Measurements from ENCODE around the gene CDKN2B-AS1. TPM values are rescaled to one million over a fixed set of nuclear protein-coding genes. Genes with fewer than 3 reads are reported as not detected.

Gene CDKN2B-AS1
- total RNA-seq, 1 donor from 2014 or later: 0.52 TPM

GRCh38 chr9:22041775-22042174 is 47.2 kb downstream of the CDKN2B-AS1 start:
- no peaks in the 10 kb centered on the region for H3K27me3 ChIP-seq (ENCODE audit: control insufficient read depth in 3 of 3, insufficient read depth in 3 of 3, low read length in 3 of 3)
- H3K9me3 ChIP-seq (ENCODE audit: control insufficient read depth in 3 of 3, low read length in 3 of 3): no peaks in the 10 kb centered on the region
- H3K9ac ChIP-seq (ENCODE audit: low read depth in 1 of 3, low read length in 3 of 3): no peak overlapping the region
- H3K4me1 ChIP-seq (ENCODE audit: control insufficient read depth in 3 of 3, insufficient read depth in 3 of 3, low read length in 3 of 3): peaks cover 0 to 7% (median 3%) of the 10 kb centered on the region in 3 donors
- H3K27ac ChIP-seq (ENCODE audit: low read depth, low read length): no peak overlapping the region
- no peaks in the 10 kb centered on the region for H3K36me3 ChIP-seq (ENCODE audit: control insufficient read depth in 3 of 3, insufficient read depth in 3 of 3, low read length in 3 of 3)
- H3K4me3 ChIP-seq (ENCODE audit: low read length in 3 of 3): no peak overlapping the region

GRCh38 chr9:22043928-22044327 is 49.3 kb downstream of the CDKN2B-AS1 start:
- H3K9me3 ChIP-seq (ENCODE audit: control insufficient read depth in 3 of 3, low read length in 3 of 3): no peaks in the 10 kb centered on the region
- H3K9ac ChIP-seq (ENCODE audit: low read depth in 1 of 3, low read length in 3 of 3): no peak overlapping the region
- no peak overlapping the region for H3K27ac ChIP-seq (ENCODE audit: low read depth, low read length)
- no peaks in the 10 kb centered on the region for H3K36me3 ChIP-seq (ENCODE audit: control insufficient read depth in 3 of 3, insufficient read depth in 3 of 3, low read length in 3 of 3)
- no peak overlapping the region for H3K4me3 ChIP-seq (ENCODE audit: low read length in 3 of 3)
- no peaks in the 10 kb centered on the region for H3K27me3 ChIP-seq (ENCODE audit: control insufficient read depth in 3 of 3, insufficient read depth in 3 of 3, low read length in 3 of 3)
- peaks cover 0 to 4% (median 0%) of the 10 kb centered on the region in 3 donors for H3K4me1 ChIP-seq (ENCODE audit: control insufficient read depth in 3 of 3, insufficient read depth in 3 of 3, low read length in 3 of 3)

- no peaks in the 10 kb centered on the region for H3K36me3 ChIP-seq (ENCODE audit: control insufficient read depth in 3 of 3, insufficient read depth in 3 of 3, low read length in 3 of 3)
- H3K27me3 ChIP-seq (ENCODE audit: control insufficient read depth in 3 of 3, insufficient read depth in 3 of 3, low read length in 3 of 3): no peaks in the 10 kb centered on the region
- no peak overlapping the region for H3K27ac ChIP-seq (ENCODE audit: low read depth, low read length)
- no peaks in the 10 kb centered on the region for H3K9me3 ChIP-seq (ENCODE audit: control insufficient read depth in 3 of 3, low read length in 3 of 3)
- H3K9ac ChIP-seq (ENCODE audit: low read depth in 1 of 3, low read length in 3 of 3): no peak overlapping the region
- H3K4me1 ChIP-seq (ENCODE audit: control insufficient read depth in 3 of 3, insufficient read depth in 3 of 3, low read length in 3 of 3): peaks cover 0 to 4% (median 0%) of the 10 kb centered on the region in 3 donors
- no peak overlapping the region for H3K4me3 ChIP-seq (ENCODE audit: low read length in 3 of 3)
Measured at GRCh38 chr9:22044583-22044982, 50.0 kb downstream of the CDKN2B-AS1 start.

GRCh38 chr9:22045423-22045822 is 50.8 kb downstream of the CDKN2B-AS1 start:
- Histone ChIP-seq H3K27ac (ENCODE audit: low read depth, low read length) (no peak overlapping the region), H3K36me3 (ENCODE audit: control insufficient read depth in 3 of 3, insufficient read depth in 3 of 3, low read length in 3 of 3) (no peaks in the 10 kb centered on the region)

GRCh38 chr9:22046243-22046885 is 51.8 kb downstream of the CDKN2B-AS1 start:
- no peaks in the 10 kb centered on the region for H3K27me3 ChIP-seq (ENCODE audit: control insufficient read depth in 3 of 3, insufficient read depth in 3 of 3, low read length in 3 of 3)
- H3K4me3 ChIP-seq (ENCODE audit: low read length in 3 of 3): no peak overlapping the region
- peaks cover 0 to 8% (median 2%) of the 10 kb centered on the region in 3 donors for H3K4me1 ChIP-seq (ENCODE audit: control insufficient read depth in 3 of 3, insufficient read depth in 3 of 3, low read length in 3 of 3)
- no peak overlapping the region for H3K27ac ChIP-seq (ENCODE audit: low read depth, low read length)
- no peaks in the 10 kb centered on the region for H3K36me3 ChIP-seq (ENCODE audit: control insufficient read depth in 3 of 3, insufficient read depth in 3 of 3, low read length in 3 of 3)
- no peaks in the 10 kb centered on the region for H3K9me3 ChIP-seq (ENCODE audit: control insufficient read depth in 3 of 3, low read length in 3 of 3)
- H3K9ac ChIP-seq (ENCODE audit: low read depth in 1 of 3, low read length in 3 of 3): no peak overlapping the region

More at GRCh38 chr9:22045423-22045822, 50.8 kb downstream of the CDKN2B-AS1 start:
- Histone ChIP-seq H3K27me3 (ENCODE audit: control insufficient read depth in 3 of 3, insufficient read depth in 3 of 3, low read length in 3 of 3) (no peaks in the 10 kb centered on the region), H3K4me3 (ENCODE audit: low read length in 3 of 3) (no peak overlapping the region), H3K9ac (ENCODE audit: low read depth in 1 of 3, low read length in 3 of 3) (no peak overlapping the region), H3K4me1 (ENCODE audit: control insufficient read depth in 3 of 3, insufficient read depth in 3 of 3, low read length in 3 of 3) (peaks cover 0 to 4% (median 0%) of the 10 kb centered on the region in 3 donors), H3K9me3 (ENCODE audit: control insufficient read depth in 3 of 3, low read length in 3 of 3) (no peaks in the 10 kb centered on the region)

- H3K9me3 ChIP-seq (ENCODE audit: control insufficient read depth in 3 of 3, low read length in 3 of 3): no peaks in the 10 kb centered on the region
- no peak overlapping the region for H3K9ac ChIP-seq (ENCODE audit: low read depth in 1 of 3, low read length in 3 of 3)
- H3K27ac ChIP-seq (ENCODE audit: low read depth, low read length): no peak overlapping the region
- H3K36me3 ChIP-seq (ENCODE audit: control insufficient read depth in 3 of 3, insufficient read depth in 3 of 3, low read length in 3 of 3): no peaks in the 10 kb centered on the region
- peaks cover 0 to 12% (median 2%) of the 10 kb centered on the region in 3 donors for H3K4me1 ChIP-seq (ENCODE audit: control insufficient read depth in 3 of 3, insufficient read depth in 3 of 3, low read length in 3 of 3)
- H3K4me3 ChIP-seq (ENCODE audit: low read length in 3 of 3): no peak overlapping the region
- no peaks in the 10 kb centered on the region for H3K27me3 ChIP-seq (ENCODE audit: control insufficient read depth in 3 of 3, insufficient read depth in 3 of 3, low read length in 3 of 3)
Measured at GRCh38 chr9:22047596-22047995, 53.0 kb downstream of the CDKN2B-AS1 start.

GRCh38 chr9:22049411-22049810 is 54.8 kb downstream of the CDKN2B-AS1 start:
- no peak overlapping the region for H3K4me3 ChIP-seq (ENCODE audit: low read length in 3 of 3)
- peaks cover 0 to 12% (median 2%) of the 10 kb centered on the region in 3 donors for H3K4me1 ChIP-seq (ENCODE audit: control insufficient read depth in 3 of 3, insufficient read depth in 3 of 3, low read length in 3 of 3)
- no peaks in the 10 kb centered on the region for H3K9me3 ChIP-seq (ENCODE audit: control insufficient read depth in 3 of 3, low read length in 3 of 3)

GRCh38 chr9:22050924-22051323 is 56.3 kb downstream of the CDKN2B-AS1 start:
- H3K36me3 ChIP-seq (ENCODE audit: control insufficient read depth in 3 of 3, insufficient read depth in 3 of 3, low read length in 3 of 3): no peaks in the 10 kb centered on the region
- H3K27me3 ChIP-seq (ENCODE audit: control insufficient read depth in 3 of 3, insufficient read depth in 3 of 3, low read length in 3 of 3): no peaks in the 10 kb centered on the region
- no peak overlapping the region for H3K9ac ChIP-seq (ENCODE audit: low read depth in 1 of 3, low read length in 3 of 3)
- H3K4me1 ChIP-seq (ENCODE audit: control insufficient read depth in 3 of 3, insufficient read depth in 3 of 3, low read length in 3 of 3): peaks cover 0 to 12% (median 2%) of the 10 kb centered on the region in 3 donors
- no peak overlapping the region for H3K4me3 ChIP-seq (ENCODE audit: low read length in 3 of 3)
- no peak overlapping the region for H3K27ac ChIP-seq (ENCODE audit: low read depth, low read length)
- no peaks in the 10 kb centered on the region for H3K9me3 ChIP-seq (ENCODE audit: control insufficient read depth in 3 of 3, low read length in 3 of 3)

More at GRCh38 chr9:22049411-22049810, 54.8 kb downstream of the CDKN2B-AS1 start:
- Histone ChIP-seq H3K27me3 (ENCODE audit: control insufficient read depth in 3 of 3, insufficient read depth in 3 of 3, low read length in 3 of 3) (no peaks in the 10 kb centered on the region), H3K36me3 (ENCODE audit: control insufficient read depth in 3 of 3, insufficient read depth in 3 of 3, low read length in 3 of 3) (no peaks in the 10 kb centered on the region), H3K9ac (ENCODE audit: low read depth in 1 of 3, low read length in 3 of 3) (no peak overlapping the region), H3K27ac (ENCODE audit: low read depth, low read length) (no peak overlapping the region)

- Histone ChIP-seq H3K4me1 (ENCODE audit: control insufficient read depth in 3 of 3, insufficient read depth in 3 of 3, low read length in 3 of 3) (peaks cover 0 to 12% (median 2%) of the 10 kb centered on the region in 3 donors), H3K9me3 (ENCODE audit: control insufficient read depth in 3 of 3, low read length in 3 of 3) (no peaks in the 10 kb centered on the region), H3K36me3 (ENCODE audit: control insufficient read depth in 3 of 3, insufficient read depth in 3 of 3, low read length in 3 of 3) (no peaks in the 10 kb centered on the region), H3K27ac (ENCODE audit: low read depth, low read length) (no peak overlapping the region), H3K27me3 (ENCODE audit: control insufficient read depth in 3 of 3, insufficient read depth in 3 of 3, low read length in 3 of 3) (no peaks in the 10 kb centered on the region), H3K9ac (ENCODE audit: low read depth in 1 of 3, low read length in 3 of 3) (no peak overlapping the region), H3K4me3 (ENCODE audit: low read length in 3 of 3) (no peak overlapping the region)
Measured at GRCh38 chr9:22052376-22052945, 57.9 kb downstream of the CDKN2B-AS1 start.

GRCh38 chr9:22053178-22053577 is 58.6 kb downstream of the CDKN2B-AS1 start:
- Histone ChIP-seq H3K27me3 (ENCODE audit: control insufficient read depth in 3 of 3, insufficient read depth in 3 of 3, low read length in 3 of 3) (no peaks in the 10 kb centered on the region), H3K27ac (ENCODE audit: low read depth, low read length) (no peak overlapping the region), H3K9me3 (ENCODE audit: control insufficient read depth in 3 of 3, low read length in 3 of 3) (no peaks in the 10 kb centered on the region), H3K36me3 (ENCODE audit: control insufficient read depth in 3 of 3, insufficient read depth in 3 of 3, low read length in 3 of 3) (no peaks in the 10 kb centered on the region), H3K4me1 (ENCODE audit: control insufficient read depth in 3 of 3, insufficient read depth in 3 of 3, low read length in 3 of 3) (peaks cover 0 to 12% (median 2%) of the 10 kb centered on the region in 3 donors), H3K9ac (ENCODE audit: low read depth in 1 of 3, low read length in 3 of 3) (no peak overlapping the region), H3K4me3 (ENCODE audit: low read length in 3 of 3) (no peak overlapping the region)
